SKM-1 (cell line): ENCODE measurements around the gene GGPS1.
"Not testable (repeated sequence)": the region's sequence is repeated elsewhere in the genome, so short reads cannot be mapped to it uniquely, and the experiment has no call there.

Source experiments
- DNase-seq: peaks from one replicate; lab custom pipeline; 2025; ENCODE audit not compliant: unreplicated experiment; lab: John Stamatoyannopoulos, UW

GGPS1 gene

GRCh38 chr1:235304549-235305451 lies 23.6 kb upstream of the GGPS1 start:
- DNase-seq = no peak

GRCh38 chr1:235307158-235308124 lies 20.9 kb upstream of the GGPS1 start:
- no peak for DNase-seq

- DNase-seq = not testable (repeated sequence)
Measured at GRCh38 chr1:235309206-235309605, 19.2 kb upstream of the GGPS1 start.

GRCh38 chr1:235313262-235313661 lies 15.1 kb upstream of the GGPS1 start:
- DNase-seq = no peak

- DNase-seq = no peak
Measured at GRCh38 chr1:235313931-235314678, 14.3 kb upstream of the GGPS1 start.

GRCh38 chr1:235315173-235315572 lies 13.2 kb upstream of the GGPS1 start:
- no peak for DNase-seq

GRCh38 chr1:235315735-235316134 lies 12.6 kb upstream of the GGPS1 start:
- no peak for DNase-seq

- no peak for DNase-seq
Measured at GRCh38 chr1:235317168-235317567, 11.2 kb upstream of the GGPS1 start.

GRCh38 chr1:235319255-235319654 lies 9.1 kb upstream of the GGPS1 start:
- no peak for DNase-seq

- DNase-seq = no peak
Measured at GRCh38 chr1:235320521-235321179, 7.7 kb upstream of the GGPS1 start.

- no peak for DNase-seq
Measured at GRCh38 chr1:235324296-235324695, 4.1 kb upstream of the GGPS1 start.

GRCh38 chr1:235325139-235325538 lies 3.2 kb upstream of the GGPS1 start:
- DNase-seq = no peak

GRCh38 chr1:235325854-235326253 lies 2.5 kb upstream of the GGPS1 start:
- DNase-seq = no peak

GRCh38 chr1:235326719-235327558 lies 1.4 kb upstream of the GGPS1 start:
- no peak for DNase-seq

- no peak for DNase-seq
Measured at GRCh38 chr1:235327559-235328270, 655 bp upstream of the GGPS1 start, which contains the start of gene ARID4B. Gene ARID4B (minus strand): TSS chr1:235328179. CDS start chr1:235326919, 1,260 bp downstream.

GRCh38 chr1:235329139-235329902 lies 951 bp downstream of the GGPS1 start:
- DNase-seq = no peak

- DNase-seq = no peak
Measured at GRCh38 chr1:235330918-235331285, 2.5 kb downstream of the GGPS1 start.

GRCh38 chr1:235331401-235331800 lies 3.0 kb downstream of the GGPS1 start:
- no peak for DNase-seq
